ENCODE data around the gene RAP1GAP.
"Not testable (repeated sequence)": the region's sequence is repeated elsewhere in the genome, so short reads cannot be mapped to it uniquely, and the experiment has no call there.

The RAP1GAP gene

GRCh38 chr1:21644348-21644747, 24.8 kb downstream of the RAP1GAP start:
- DNase-seq (ENCODE audit: low read depth): no peak

- no peak for DNase-seq (ENCODE audit: low read depth)
These were observed 25.5 kb downstream of the RAP1GAP start for GRCh38 chr1:21643624-21644023.

GRCh38 chr1:21641967-21642739, 27.0 kb downstream of the RAP1GAP start:
- DNase-seq (ENCODE audit: low read depth): no peak

- no peak for DNase-seq (ENCODE audit: low read depth)
These were observed 27.6 kb downstream of the RAP1GAP start for GRCh38 chr1:21641537-21641936.

GRCh38 chr1:21641076-21641475, 28.1 kb downstream of the RAP1GAP start:
- no peak for DNase-seq (ENCODE audit: low read depth)

GRCh38 chr1:21640653-21641052, 28.5 kb downstream of the RAP1GAP start:
- no peak for DNase-seq (ENCODE audit: low read depth)

- DNase-seq (ENCODE audit: low read depth): no peak
These were observed 29.5 kb downstream of the RAP1GAP start for GRCh38 chr1:21639594-21640041.

- DNase-seq (ENCODE audit: low read depth): no peak
These were observed 30.4 kb downstream of the RAP1GAP start for GRCh38 chr1:21638531-21639341.

- DNase-seq (ENCODE audit: low read depth): no peak
These were observed 31.6 kb downstream of the RAP1GAP start for GRCh38 chr1:21637514-21637913.

GRCh38 chr1:21636029-21636428, 33.1 kb downstream of the RAP1GAP start:
- no peak for DNase-seq (ENCODE audit: low read depth)

- DNase-seq (ENCODE audit: low read depth): no peak
These were observed 34.2 kb downstream of the RAP1GAP start for GRCh38 chr1:21634806-21635535.

GRCh38 chr1:21633992-21634805, 35.0 kb downstream of the RAP1GAP start:
- DNase-seq (ENCODE audit: low read depth): no peak

GRCh38 chr1:21633141-21633755, 35.9 kb downstream of the RAP1GAP start:
- no peak for DNase-seq (ENCODE audit: low read depth)

- DNase-seq (ENCODE audit: low read depth): no peak
These were observed 36.9 kb downstream of the RAP1GAP start for GRCh38 chr1:21631944-21632887.

GRCh38 chr1:21631590-21631943, 37.6 kb downstream of the RAP1GAP start:
- not testable (repeated sequence) for DNase-seq (ENCODE audit: low read depth)

- DNase-seq (ENCODE audit: low read depth): no peak
These were observed 38.4 kb downstream of the RAP1GAP start for GRCh38 chr1:21630571-21631343.

GRCh38 chr1:21629971-21630370, 39.2 kb downstream of the RAP1GAP start:
- DNase-seq (ENCODE audit: low read depth): no peak

- no peak for DNase-seq (ENCODE audit: low read depth)
These were observed 40.3 kb downstream of the RAP1GAP start for GRCh38 chr1:21628798-21629393.

GRCh38 chr1:21626921-21627339, 42.2 kb downstream of the RAP1GAP start:
- no peak for DNase-seq (ENCODE audit: low read depth)
